DMS 273 (cell line): Measurements from ENCODE around the gene TUBGCP2.
"Not testable (repeated sequence)": the region's sequence is repeated elsewhere in the genome, so short reads cannot be mapped to it uniquely, and the experiment has no call there.

ENCODE experiments used
- DNase-seq: peaks from one replicate; lab custom pipeline; 2025; ENCODE audit not compliant: unreplicated experiment; lab: John Stamatoyannopoulos, UW

Gene TUBGCP2

GRCh38 chr10:133270204-133270603 is 38.5 kb downstream of the TUBGCP2 start:
- DNase-seq: peak; percentile 24

- DNase-seq: no peak
Observed at GRCh38 chr10:133269367-133269766, 39.3 kb downstream of the TUBGCP2 start.

- DNase-seq: no peak
Observed at GRCh38 chr10:133268532-133268931, 40.1 kb downstream of the TUBGCP2 start.

GRCh38 chr10:133267829-133268228 is 40.8 kb downstream of the TUBGCP2 start:
- DNase-seq: no peak

GRCh38 chr10:133267293-133267692 is 41.4 kb downstream of the TUBGCP2 start:
- DNase-seq: no peak

- no peak for DNase-seq
Observed at GRCh38 chr10:133266056-133266795, 42.4 kb downstream of the TUBGCP2 start.

GRCh38 chr10:133265052-133265451 is 43.6 kb downstream of the TUBGCP2 start:
- DNase-seq: not testable (repeated sequence)

- no peak for DNase-seq
Observed at GRCh38 chr10:133264461-133264860, 44.2 kb downstream of the TUBGCP2 start.

- DNase-seq: no peak
Observed at GRCh38 chr10:133263674-133264073, 45.0 kb downstream of the TUBGCP2 start.

GRCh38 chr10:133262696-133263095 is 46.0 kb downstream of the TUBGCP2 start:
- peak; percentile 23 for DNase-seq

GRCh38 chr10:133261726-133262325 is 46.8 kb downstream of the TUBGCP2 start:
- DNase-seq: peak; percentile 77

GRCh38 chr10:133260895-133261725 is 47.6 kb downstream of the TUBGCP2 start:
- peak; percentile 60 for DNase-seq

- no peak for DNase-seq
Observed at GRCh38 chr10:133259602-133259989, 49.1 kb downstream of the TUBGCP2 start.

- DNase-seq: peak; percentile 25
Observed at GRCh38 chr10:133258818-133259601, 49.7 kb downstream of the TUBGCP2 start.

GRCh38 chr10:133258066-133258817 is 50.4 kb downstream of the TUBGCP2 start:
- no peak for DNase-seq

GRCh38 chr10:133257489-133258065 is 51.1 kb downstream of the TUBGCP2 start:
- DNase-seq: peak; percentile 66

GRCh38 chr10:133255323-133255722 is 53.3 kb downstream of the TUBGCP2 start:
- no peak for DNase-seq

GRCh38 chr10:133254421-133255120 is 54.1 kb downstream of the TUBGCP2 start:
- no peak for DNase-seq

GRCh38 chr10:133253361-133253955 is 55.2 kb downstream of the TUBGCP2 start:
- no peak for DNase-seq
